Large intestine (tissue), 3 donors: ENCODE results near the gene ZBTB9. TPM values are rescaled to one million over a fixed set of nuclear protein-coding genes. Genes with fewer than 3 reads are reported as not detected.

Experiments used
- DNase-seq, 2 donors: peaks; one replicate each; pipeline versions ENCODE4 v3.0.0 to v3.0.0-alpha.2; 2013
- H3K27ac ChIP-seq: one replicate; pipeline ENCODE4 v1.5.1; 2013; ENCODE audit warnings: low read length
- H3K27me3 ChIP-seq: 2 replicates; pipeline ENCODE4 v1.6.1; 2013; ENCODE audit warnings: low read length; ENCODE audit not compliant: control insufficient read depth, insufficient read depth
- H3K36me3 ChIP-seq: 2 replicates; pipeline ENCODE4 v1.6.1; 2013; ENCODE audit warnings: low read length; ENCODE audit not compliant: control insufficient read depth, insufficient read depth
- H3K4me1 ChIP-seq: one replicate; pipeline ENCODE4 v1.6.1; 2013; ENCODE audit warnings: low read length; ENCODE audit not compliant: control insufficient read depth, insufficient read depth
- H3K4me3 ChIP-seq: one replicate; pipeline ENCODE4 v1.5.1; 2013; ENCODE audit warnings: low read length
- H3K9me3 ChIP-seq: one replicate; pipeline ENCODE4 v1.6.1; 2013; ENCODE audit warnings: mild to moderate bottlenecking, low read depth, low read length, moderate library complexity; ENCODE audit not compliant: control insufficient read depth
- WGBS: methylation state at CpG from one replicate; pipeline ENCODE4 v1.1.5; 2013; ENCODE audit warnings: low lambda C conversion rate; ENCODE audit not compliant: insufficient coverage; 5-methylcytosine and 5-hydroxymethylcytosine counted together
- polyA plus RNA-seq: library from polyadenylated mRNA; unstranded; fragments of 120-200 nt; gene quantifications from one replicate; pipeline ENCODE4 v1.2.1, GENCODE V29; 2013

The ZBTB9 gene
- polyA plus RNA-seq, 1 donor = 9.9 TPM

DNA sequence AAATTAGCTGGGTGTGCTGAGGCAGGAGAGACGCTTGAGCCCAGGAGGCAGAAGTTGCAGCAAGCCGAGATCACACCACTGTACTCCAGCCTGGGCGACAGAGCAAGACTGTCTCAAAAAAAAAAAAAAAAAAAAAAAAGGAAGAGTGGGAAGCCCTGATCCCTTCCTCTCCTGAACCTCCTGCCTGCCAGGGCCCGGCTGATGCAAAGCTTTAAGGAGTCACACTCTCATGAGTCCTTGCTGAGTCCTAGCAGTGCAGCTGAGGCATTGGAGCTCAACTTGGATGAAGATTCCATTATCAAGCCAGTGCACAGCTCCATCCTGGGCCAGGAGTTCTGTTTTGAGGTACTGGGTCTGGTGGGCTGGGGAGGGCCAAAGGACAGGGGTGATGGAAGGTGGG, 19.4 kb upstream of the ZBTB9 start:
- Histone ChIP-seq H3K36me3 (peaks cover 37% of the 10 kb centered on the region), H3K4me3 (no peak overlapping the region), H3K4me1 (peaks cover 19% of the 10 kb centered on the region), H3K9me3 (no peaks in the 10 kb centered on the region), H3K27me3 (no peaks in the 10 kb centered on the region), H3K27ac (no peak overlapping the region)
- DNase-seq = no peak
- no CpG with 5 or more reads among the region's 4 CpGs for WGBS

DNA sequence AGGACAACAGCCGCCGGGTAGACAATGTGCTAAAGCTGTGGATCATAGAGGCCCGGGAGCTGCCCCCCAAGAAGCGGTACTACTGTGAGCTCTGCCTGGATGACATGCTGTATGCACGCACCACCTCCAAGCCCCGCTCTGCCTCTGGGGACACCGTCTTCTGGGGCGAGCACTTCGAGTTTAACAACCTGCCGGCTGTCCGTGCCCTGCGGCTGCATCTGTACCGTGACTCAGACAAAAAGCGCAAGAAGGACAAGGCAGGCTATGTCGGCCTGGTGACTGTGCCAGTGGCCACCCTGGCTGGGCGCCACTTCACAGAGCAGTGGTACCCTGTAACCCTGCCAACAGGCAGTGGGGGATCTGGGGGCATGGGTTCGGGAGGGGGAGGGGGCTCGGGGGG, 16.7 kb upstream of the ZBTB9 start:
- Histone ChIP-seq H3K4me3 (no peak overlapping the region), H3K4me1 (peaks cover 3% of the 10 kb centered on the region), H3K27ac (no peak overlapping the region), H3K9me3 (no peaks in the 10 kb centered on the region), H3K27me3 (no peaks in the 10 kb centered on the region), H3K36me3 (peaks cover 57% of the 10 kb centered on the region)
- WGBS = no CpG with 5 or more reads among the region's 18 CpGs
- no peak for DNase-seq

DNA sequence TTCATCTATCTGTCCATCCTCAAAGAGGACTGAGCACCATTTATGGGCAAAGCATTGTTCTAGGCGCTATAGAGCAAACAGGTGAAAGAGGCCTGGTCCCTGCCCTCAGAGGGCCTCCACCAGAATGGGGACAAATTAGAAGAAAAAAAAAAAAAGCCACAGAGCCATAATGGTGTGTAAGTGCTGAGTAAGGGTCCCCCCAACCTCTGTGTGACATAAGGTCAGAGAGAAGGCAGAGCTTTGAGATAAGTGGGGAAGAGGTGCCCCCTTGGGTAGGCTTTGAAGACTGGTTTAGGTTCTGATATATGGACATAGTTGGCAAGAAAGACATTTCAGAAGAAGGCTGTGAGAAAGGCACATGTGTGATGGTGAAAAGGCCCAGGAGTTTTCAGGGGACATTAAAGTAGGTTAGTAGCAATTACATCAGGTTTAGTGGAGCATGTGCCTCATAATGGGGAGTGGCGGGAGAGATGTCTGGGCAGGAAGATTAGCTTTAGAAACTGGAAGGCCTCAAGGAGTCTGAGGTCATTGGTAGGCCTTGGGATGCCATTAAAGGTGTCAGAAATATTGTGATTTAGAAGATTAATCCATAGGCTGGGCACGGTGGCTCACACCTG, 15.3 kb upstream of the ZBTB9 start:
- H3K4me1 ChIP-seq = peaks cover 3% of the 10 kb centered on the region
- H3K4me3 ChIP-seq = no peak overlapping the region
- WGBS = no CpG with 5 or more reads among the region's 3 CpGs
- no peak for DNase-seq
- peaks cover 65% of the 10 kb centered on the region for H3K36me3 ChIP-seq
- no peaks in the 10 kb centered on the region for H3K27me3 ChIP-seq
- no peaks in the 10 kb centered on the region for H3K9me3 ChIP-seq
- no peak overlapping the region for H3K27ac ChIP-seq

DNA sequence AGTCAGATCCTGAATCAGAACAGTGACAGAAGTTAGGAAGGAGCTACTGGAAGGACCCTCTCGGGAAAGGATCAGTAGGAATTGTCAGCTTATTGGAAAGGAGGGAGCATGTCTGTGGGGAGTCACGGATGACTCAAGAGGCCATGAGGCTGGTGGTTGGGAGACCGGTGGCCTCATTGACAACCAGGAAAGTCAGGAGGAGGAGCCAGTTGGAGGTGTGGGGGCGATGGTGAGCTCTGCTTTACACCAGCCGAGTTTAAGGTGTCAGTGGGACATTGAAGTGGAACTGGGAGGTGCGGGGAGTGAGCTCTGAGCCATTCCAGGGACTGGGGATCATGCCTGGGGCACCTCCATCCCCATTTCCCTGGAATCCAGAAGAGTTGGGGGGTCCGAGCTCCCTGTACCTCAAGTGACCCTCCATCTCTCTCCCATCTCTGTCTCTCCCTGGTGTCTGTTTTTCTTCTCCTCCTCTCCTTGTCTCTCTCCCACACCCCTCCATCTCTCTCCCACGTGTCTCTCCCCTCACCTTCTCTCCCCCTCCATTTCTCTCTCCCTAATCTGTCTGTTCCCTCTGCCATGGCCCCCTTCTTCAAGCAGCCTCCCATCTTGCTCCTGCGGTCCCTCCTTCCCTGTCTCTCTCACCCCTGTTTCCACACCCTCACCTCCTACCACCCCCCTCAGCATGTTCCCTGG, 14.3 kb upstream of the ZBTB9 start:
- Histone ChIP-seq H3K4me1 (peaks cover 3% of the 10 kb centered on the region), H3K4me3 (no peak overlapping the region), H3K36me3 (peaks cover 71% of the 10 kb centered on the region), H3K27me3 (no peaks in the 10 kb centered on the region), H3K9me3 (no peaks in the 10 kb centered on the region), H3K27ac (no peak overlapping the region)
- WGBS = 77% methylated on average over 1 of the region's 9 CpGs
- no peak for DNase-seq

- no peak overlapping the region for H3K27ac ChIP-seq
- no CpG with 5 or more reads among the region's 19 CpGs for WGBS
- H3K9me3 ChIP-seq = no peaks in the 10 kb centered on the region
- H3K4me3 ChIP-seq = no peak overlapping the region
- no peaks in the 10 kb centered on the region for H3K27me3 ChIP-seq
- H3K4me1 ChIP-seq = no peaks in the 10 kb centered on the region
- DNase-seq = no peak
- H3K36me3 ChIP-seq = peaks cover 64% of the 10 kb centered on the region
Observed at GRCh38 chr6:33440649-33441309, 13.6 kb upstream of the ZBTB9 start.

- H3K4me3 ChIP-seq = no peak overlapping the region
- no peaks in the 10 kb centered on the region for H3K4me1 ChIP-seq
- peaks cover 67% of the 10 kb centered on the region for H3K36me3 ChIP-seq
- no peaks in the 10 kb centered on the region for H3K27me3 ChIP-seq
- no CpG with 5 or more reads among the region's 9 CpGs for WGBS
- no peaks in the 10 kb centered on the region for H3K9me3 ChIP-seq
- no peak for DNase-seq
- H3K27ac ChIP-seq = no peak overlapping the region
Observed at GRCh38 chr6:33441457-33441856, 12.9 kb upstream of the ZBTB9 start.

- Histone ChIP-seq H3K27ac (no peak overlapping the region), H3K4me1 (no peaks in the 10 kb centered on the region), H3K27me3 (no peaks in the 10 kb centered on the region), H3K4me3 (no peak overlapping the region), H3K36me3 (peaks cover 67% of the 10 kb centered on the region), H3K9me3 (no peaks in the 10 kb centered on the region)
- 87% methylated on average over 5 of the region's 8 CpGs for WGBS
- DNase-seq = no peak
Observed at GRCh38 chr6:33442283-33442682, 12.1 kb upstream of the ZBTB9 start.

DNA sequence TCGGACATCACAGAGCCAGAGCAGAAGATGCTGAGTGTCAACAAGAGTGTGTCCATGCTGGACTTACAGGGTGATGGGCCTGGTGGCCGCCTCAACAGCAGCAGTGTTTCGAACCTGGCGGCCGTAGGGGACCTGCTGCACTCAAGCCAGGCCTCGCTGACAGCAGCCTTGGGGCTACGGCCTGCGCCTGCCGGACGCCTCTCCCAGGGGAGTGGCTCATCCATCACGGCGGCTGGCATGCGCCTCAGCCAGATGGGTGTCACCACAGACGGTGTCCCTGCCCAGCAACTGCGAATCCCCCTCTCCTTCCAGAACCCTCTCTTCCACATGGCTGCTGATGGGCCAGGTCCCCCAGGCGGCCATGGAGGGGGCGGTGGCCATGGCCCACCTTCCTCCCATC, 11.4 kb upstream of the ZBTB9 start:
- no peaks in the 10 kb centered on the region for H3K4me1 ChIP-seq
- H3K27me3 ChIP-seq = no peaks in the 10 kb centered on the region
- H3K27ac ChIP-seq = no peak overlapping the region
- DNase-seq = no peak
- H3K36me3 ChIP-seq = peaks cover 69% of the 10 kb centered on the region
- no peaks in the 10 kb centered on the region for H3K9me3 ChIP-seq
- no CpG with 5 or more reads among the region's 17 CpGs for WGBS
- H3K4me3 ChIP-seq = no peak overlapping the region

DNA sequence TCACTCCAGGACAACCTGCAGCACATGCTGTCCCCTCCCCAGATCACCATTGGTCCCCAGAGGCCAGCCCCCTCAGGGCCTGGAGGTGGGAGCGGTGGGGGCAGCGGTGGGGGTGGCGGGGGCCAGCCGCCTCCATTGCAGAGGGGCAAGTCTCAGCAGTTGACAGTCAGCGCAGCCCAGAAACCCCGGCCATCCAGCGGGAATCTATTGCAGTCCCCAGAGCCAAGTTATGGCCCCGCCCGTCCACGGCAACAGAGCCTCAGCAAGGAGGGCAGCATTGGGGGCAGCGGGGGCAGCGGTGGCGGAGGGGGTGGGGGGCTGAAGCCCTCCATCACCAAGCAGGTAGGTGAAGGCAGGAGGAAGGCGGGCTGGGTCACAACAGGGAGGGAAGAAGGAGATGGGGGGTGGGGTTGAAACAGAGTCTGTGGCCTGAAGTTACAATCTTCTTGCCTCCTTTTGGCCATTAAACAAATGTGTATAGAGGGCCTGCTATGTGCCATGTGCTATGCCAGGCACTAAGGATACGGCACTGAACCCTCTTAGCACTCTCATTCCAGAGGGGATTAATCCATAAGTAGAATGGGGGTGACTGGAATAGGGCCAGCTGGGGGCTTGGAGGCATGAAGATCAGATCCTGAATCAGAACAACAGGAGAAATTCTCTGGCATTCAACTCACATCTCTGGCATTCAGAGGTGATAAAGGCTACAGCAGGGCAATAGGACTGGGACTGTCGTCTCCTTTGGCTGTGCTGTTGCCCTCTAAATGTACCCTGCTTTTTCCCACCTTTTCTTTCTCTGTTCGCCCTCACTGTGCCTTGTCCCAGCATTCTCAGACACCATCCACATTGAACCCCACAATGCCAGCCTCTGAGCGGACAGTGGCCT, 10.5 kb upstream of the ZBTB9 start:
- DNase-seq = no peak
- WGBS = 100% methylated on average over 2 of the region's 18 CpGs
- no peaks in the 10 kb centered on the region for H3K9me3 ChIP-seq
- no peak overlapping the region for H3K4me3 ChIP-seq
- no peaks in the 10 kb centered on the region for H3K4me1 ChIP-seq
- no peak overlapping the region for H3K27ac ChIP-seq
- H3K36me3 ChIP-seq = peaks cover 69% of the 10 kb centered on the region
- H3K27me3 ChIP-seq = no peaks in the 10 kb centered on the region

- WGBS = no CpG with 5 or more reads among the region's 3 CpGs
- DNase-seq = no peak
- no peaks in the 10 kb centered on the region for H3K27me3 ChIP-seq
- H3K27ac ChIP-seq = no peak overlapping the region
- H3K4me3 ChIP-seq = no peak overlapping the region
- no peaks in the 10 kb centered on the region for H3K4me1 ChIP-seq
- H3K9me3 ChIP-seq = no peaks in the 10 kb centered on the region
- H3K36me3 ChIP-seq = peaks cover 65% of the 10 kb centered on the region
Observed at GRCh38 chr6:33445119-33445603, 9.2 kb upstream of the ZBTB9 start.
